Measurements from ENCODE around the gene FAM181A. TPM values are rescaled to one million over a fixed set of nuclear protein-coding genes. Genes with fewer than 3 reads are reported as not detected.

Gene FAM181A
- total and polyA plus RNA-seq, 10 of the 15 experiments (the other 5 are each of a cell fraction or from before 2014, with no cell fraction given) = not detected

DNA sequence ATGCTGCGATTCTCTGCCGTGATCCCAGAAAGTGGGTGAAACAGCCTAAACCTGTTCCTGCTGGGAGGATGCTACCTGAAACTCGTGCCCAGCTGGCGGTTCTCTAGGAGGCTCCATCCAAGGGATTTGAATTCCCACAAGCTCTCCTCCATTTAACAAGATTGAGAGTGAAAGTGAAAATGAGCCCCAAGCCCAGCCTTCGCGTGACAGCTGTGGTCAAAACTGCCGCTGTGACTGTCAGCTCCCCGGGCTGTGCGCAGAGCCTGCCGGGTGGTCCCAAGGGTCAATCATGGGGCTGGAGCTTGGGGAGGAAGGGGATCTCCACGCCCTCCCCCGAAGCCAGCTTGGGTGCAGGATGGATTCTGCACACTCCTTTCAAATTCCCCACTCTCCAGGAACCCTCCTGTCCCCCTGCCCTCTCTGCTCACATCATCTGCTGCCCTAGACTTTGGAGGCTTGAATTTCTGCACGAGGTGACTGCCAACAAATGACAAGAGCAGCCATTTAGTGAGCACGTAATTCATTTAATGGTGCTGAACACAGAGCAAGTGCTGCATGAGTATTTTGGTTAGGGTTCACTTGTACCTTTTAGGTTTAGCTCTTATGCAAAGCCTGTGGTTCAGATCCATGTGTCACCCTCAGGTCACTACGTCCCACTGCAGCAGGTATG is 44.0 kb downstream of the FAM181A start:
- ChIA-PET SMC1A (ENCODE audit: uncharacterized antibody, unreplicated experiment) (interaction anchor here (0.6 to 20.2 kb wide), 10 partner anchors 10 to 1509 kb away, joined by 3 to 409 read pairs (median 14); partner anchors contain the start of gene CCDC197), POLR2A (interaction anchor here (0.9 to 6.4 kb wide), 9 partner anchors 8 to 31 kb away, joined by 3 to 128 read pairs (median 4); partner anchors contain the start of gene CCDC197), RAD21 (ENCODE audit: unreplicated experiment) (interaction anchor here (1.0 to 16.9 kb wide), 12 partner anchors 8 to 40 kb away, joined by 3 to 324 read pairs (median 7); partner anchors contain the start of gene CCDC197), CTCF (interaction anchor here (0.6 to 20.8 kb wide), 16 partner anchors 8 to 165 kb away, joined by 3 to 399 read pairs (median 10); partner anchors contain the start of gene CCDC197)
- Histone ChIP-seq H3K79me2 (ENCODE audit: control insufficient read depth, insufficient read depth, low read length) (no peaks in the 10 kb centered on the region), H3K9me3 (replicated peaks; ENCODE audit: control insufficient read depth, insufficient read depth, low read length) (no peaks in the 10 kb centered on the region; the same call in 1 of the 3 replicates), H3K27me3 (replicated peaks in 1 of 2; ENCODE audit: control insufficient read depth in 2 of 2, insufficient read depth in 2 of 2, low read length in 1 of 2) (no peaks in the 10 kb centered on the region), H3K9ac (ENCODE audit: control insufficient read depth, insufficient read depth, low read length) (peak overlapping the region; percentile 61), H3K4me3 (peak overlapping the region; percentile 37; the same call in 1 of the 2 replicates), H3K4me2 (ENCODE audit: control insufficient read depth, insufficient read depth) (peak overlapping the region; percentile 91), H3K36me3 (ENCODE audit: control insufficient read depth in 2 of 2, insufficient read depth in 2 of 2, low read length in 1 of 2) (no peaks in the 10 kb centered on the region), H3K4me1 (ENCODE audit: control insufficient read depth, insufficient read depth, low read length) (peaks cover 92% of the 10 kb centered on the region), H3K27ac (ENCODE audit: control insufficient read depth, insufficient read depth) (peak overlapping the region; percentile 85), H4K20me1 (ENCODE audit: control insufficient read depth, insufficient read depth) (no peaks in the 10 kb centered on the region), H2AFZ (ENCODE audit: control insufficient read depth, low read depth, low read length) (peak overlapping the region; percentile 52)
- peak; percentile 63 for ATAC-seq
- peak; percentile 66 for FAIRE-seq
- WGBS (ENCODE audit: insufficient coverage, insufficient replicate concordance, low lambda C conversion rate, missing lambda C conversion rate) = 2% methylated on average over 15 of the region's 15 CpGs
- in situ Hi-C loops (cut with MboI) (loop anchor here (10.0 to 25.0 kb wide), 3 partner anchors 1209 to 1691 kb away; partner anchors contain the start of gene SYNE3), intact Hi-C loops (cut with micrococcal nuclease; ENCODE audit: unreplicated experiment) (loop anchor here (1.0 to 2.0 kb wide), 4 partner anchors 12 to 32 kb away; no protein-coding TSS in a partner anchor)
- no peak for DNase-seq (ENCODE audit: low read depth, low spot score)
- BruUV-seq (replicated peaks) = TSS peak; percentile 72
- TF ChIP-seq DPF2 (IDR thresholded peaks at IDR 0.05) = peak; percentile 96
- TF ChIP-seq ZBTB4 (CRISPR knock-in tag; IDR thresholded peaks at IDR 0.05) = no peak
- TF ChIP-seq USF2 (IDR thresholded peaks at IDR 0.05; ENCODE audit: borderline replicate concordance, low read depth, low read length) = no peak
- TF ChIP-seq RELA (IDR thresholded peaks at IDR 0.05; ENCODE audit: borderline replicate concordance, partially characterized antibody) = peak; percentile 70
- TF ChIP-seq RFX5 (IDR thresholded peaks at IDR 0.05; ENCODE audit: low read depth, low read length) = no peak; the same call in 1 of the 2 replicates
- TF ChIP-seq MTA3 (IDR thresholded peaks at IDR 0.05; ENCODE audit: borderline replicate concordance, low read length) = no peak
- TF ChIP-seq RAD51 (IDR thresholded peaks at IDR 0.05) = 0 out of 2 replicates have a peak, but pooled peaks have one; percentile 6
- TF ChIP-seq TCF3 (IDR thresholded peaks at IDR 0.05; ENCODE audit: borderline replicate concordance, insufficient read depth, low read depth, low read length) = peak; percentile 88; the same call in 1 of the 2 replicates
- peak; percentile 77 for TF ChIP-seq SP1 (IDR thresholded peaks at IDR 0.05; ENCODE audit: low read depth, low read length)
- TF ChIP-seq SRF (IDR thresholded peaks at IDR 0.05; ENCODE audit: low read depth in 2 of 2, low read length in 2 of 2) = peak in 1 of 2 experiments; percentile 32; a peak in 1 of 4 replicates
- TF ChIP-seq CREB1 (IDR thresholded peaks at IDR 0.05; ENCODE audit: low read depth) = no peak
- TF ChIP-seq, protein P1, sequence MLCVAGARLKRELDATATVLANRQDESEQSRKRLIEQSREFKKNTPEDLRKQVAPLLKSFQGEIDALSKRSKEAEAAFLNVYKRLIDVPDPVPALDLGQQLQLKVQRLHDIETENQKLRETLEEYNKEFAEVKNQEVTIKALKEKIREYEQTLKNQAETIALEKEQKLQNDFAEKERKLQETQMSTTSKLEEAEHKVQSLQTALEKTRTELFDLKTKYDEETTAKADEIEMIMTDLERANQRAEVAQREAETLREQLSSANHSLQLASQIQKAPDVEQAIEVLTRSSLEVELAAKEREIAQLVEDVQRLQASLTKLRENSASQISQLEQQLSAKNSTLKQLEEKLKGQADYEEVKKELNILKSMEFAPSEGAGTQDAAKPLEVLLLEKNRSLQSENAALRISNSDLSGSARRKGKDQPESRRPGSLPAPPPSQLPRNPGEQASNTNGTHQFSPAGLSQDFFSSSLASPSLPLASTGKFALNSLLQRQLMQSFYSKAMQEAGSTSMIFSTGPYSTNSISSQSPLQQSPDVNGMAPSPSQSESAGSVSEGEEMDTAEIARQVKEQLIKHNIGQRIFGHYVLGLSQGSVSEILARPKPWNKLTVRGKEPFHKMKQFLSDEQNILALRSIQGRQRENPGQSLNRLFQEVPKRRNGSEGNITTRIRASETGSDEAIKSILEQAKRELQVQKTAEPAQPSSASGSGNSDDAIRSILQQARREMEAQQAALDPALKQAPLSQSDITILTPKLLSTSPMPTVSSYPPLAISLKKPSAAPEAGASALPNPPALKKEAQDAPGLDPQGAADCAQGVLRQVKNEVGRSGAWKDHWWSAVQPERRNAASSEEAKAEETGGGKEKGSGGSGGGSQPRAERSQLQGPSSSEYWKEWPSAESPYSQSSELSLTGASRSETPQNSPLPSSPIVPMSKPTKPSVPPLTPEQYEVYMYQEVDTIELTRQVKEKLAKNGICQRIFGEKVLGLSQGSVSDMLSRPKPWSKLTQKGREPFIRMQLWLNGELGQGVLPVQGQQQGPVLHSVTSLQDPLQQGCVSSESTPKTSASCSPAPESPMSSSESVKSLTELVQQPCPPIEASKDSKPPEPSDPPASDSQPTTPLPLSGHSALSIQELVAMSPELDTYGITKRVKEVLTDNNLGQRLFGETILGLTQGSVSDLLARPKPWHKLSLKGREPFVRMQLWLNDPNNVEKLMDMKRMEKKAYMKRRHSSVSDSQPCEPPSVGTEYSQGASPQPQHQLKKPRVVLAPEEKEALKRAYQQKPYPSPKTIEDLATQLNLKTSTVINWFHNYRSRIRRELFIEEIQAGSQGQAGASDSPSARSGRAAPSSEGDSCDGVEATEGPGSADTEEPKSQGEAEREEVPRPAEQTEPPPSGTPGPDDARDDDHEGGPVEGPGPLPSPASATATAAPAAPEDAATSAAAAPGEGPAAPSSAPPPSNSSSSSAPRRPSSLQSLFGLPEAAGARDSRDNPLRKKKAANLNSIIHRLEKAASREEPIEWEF (IDR thresholded peaks at IDR 0.05; ENCODE audit: insufficient replicate concordance, low read depth, low read length) = no peak
- TF ChIP-seq TARDBP (IDR thresholded peaks at IDR 0.05; ENCODE audit: borderline replicate concordance) = 0 out of 2 replicates have a peak, but pooled peaks have one; percentile 62
